CD4-positive, alpha-beta T cell (primary cell): Measurements from ENCODE around the gene VPS36. TPM values are rescaled to one million over a fixed set of nuclear protein-coding genes. Genes with fewer than 3 reads are reported as not detected.

Experiments
- ATAC-seq: fragments of 200-7000 bp; cut with Tn5 transposase; one replicate; pipeline ENCODE4 v1.10.0; 2022; ENCODE audit warnings: mild to moderate bottlenecking; ENCODE audit not compliant: poor library complexity
- CTCF ChIA-PET: fragments of 350-600 bp; sonication (Branson Sonifier 250); formaldehyde crosslinking; loops from one replicate; lab custom pipeline; 2021; ENCODE audit warnings: antibody characterized with exemption, inconsistent platforms; lab: Charles Lee
- POLR2A ChIA-PET: fragments of 350-600 bp; sonication (Branson Sonifier 250); formaldehyde crosslinking; loops from one replicate; lab custom pipeline; 2021; ENCODE audit warnings: antibody characterized with exemption, inconsistent platforms; lab: Charles Lee
- DNase-seq, 14 experiments: peaks; one replicate each; pipeline ENCODE4 v3.0.0-alpha.2; 2013 to 2020; ENCODE audit warnings: mixed read lengths in 2 of 14
- H3K27ac ChIP-seq, 2 donors: one replicate each; pipeline versions ENCODE4 v1.5.1 to v1.7.0; 2013; ENCODE audit warnings: low read length in 2 of 2, low read depth in 1 of 2, mild to moderate bottlenecking in 1 of 2
- H3K27me3 ChIP-seq, 2 experiments: 1 replicate in 1 of 2; 2 replicates in 1 of 2; pipeline versions ENCODE4 v1.6.1 to v1.7.0; 2013; ENCODE audit warnings: low read length in 2 of 2, control low read depth in 1 of 2, mild to moderate bottlenecking in 1 of 2, moderate library complexity in 1 of 2; ENCODE audit not compliant: insufficient read depth in 2 of 2, control insufficient read depth in 1 of 2
- H3K36me3 ChIP-seq: one replicate; pipeline ENCODE4 v1.6.1; 2013; ENCODE audit warnings: low read length, control low read depth; ENCODE audit not compliant: insufficient read depth
- H3K4me1 ChIP-seq: one replicate; pipeline ENCODE4 v1.6.1; 2013; ENCODE audit warnings: low read length, control low read depth; ENCODE audit not compliant: insufficient read depth
- H3K4me3 ChIP-seq: one replicate; pipeline ENCODE4 v1.5.1; 2013; ENCODE audit warnings: mild to moderate bottlenecking, low read length, moderate library complexity
- H3K9me3 ChIP-seq, 2 experiments: 1 replicate in 1 of 2; 2 replicates in 1 of 2; pipeline versions ENCODE4 v1.6.1 to v1.7.0; 2013; ENCODE audit warnings: low read length in 2 of 2, mild to moderate bottlenecking in 2 of 2, control low read depth in 1 of 2, moderate library complexity in 1 of 2; ENCODE audit not compliant: control insufficient read depth in 1 of 2, insufficient read depth in 1 of 2
- H3K27ac Mint-ChIP-seq: one replicate; pipeline ENCODE4 v1.8.0; 2020; ENCODE audit warnings: mixed read lengths
- H3K27me3 Mint-ChIP-seq: one replicate; pipeline ENCODE4 v1.8.0; 2021; ENCODE audit warnings: mixed read lengths
- H3K36me3 Mint-ChIP-seq: one replicate; pipeline ENCODE4 v1.8.0; 2021; ENCODE audit warnings: low read depth, mixed read lengths
- H3K4me1 Mint-ChIP-seq: one replicate; pipeline ENCODE4 v1.8.0; 2021; ENCODE audit warnings: low read depth, mixed read lengths
- H3K4me3 Mint-ChIP-seq: one replicate; pipeline ENCODE4 v1.8.0; 2020; ENCODE audit warnings: mild to moderate bottlenecking, mixed read lengths
- H3K9me3 Mint-ChIP-seq: one replicate; pipeline ENCODE4 v1.8.0; 2020; ENCODE audit warnings: mixed read lengths
- intact Hi-C, 2 experiments: fragments of 100-400 bp; cut with DNase I in 1 of 2; cut with micrococcal nuclease in 1 of 2; formaldehyde crosslinking; loops; one replicate each; pipeline versions ENCODE4 v1.15.1 to v1.9.0; 2023 to 2025; cut with DNase I, micrococcal nuclease
- total RNA-seq, 174 experiments: library from RNA in 2 of 174; stranded (reverse) in 2 of 174; gene quantifications; one replicate each; pipeline ENCODE4 v1.2.3 and lab custom pipeline; 2021 to 2026
- TF ChIP-seq, protein P1 (sequence below): fragments of 200-600 bp; IDR thresholded peaks from one replicate; pipeline ENCODE4 v1.8.0; 2022; ENCODE audit warnings: antibody characterized with exemption, mild to moderate bottlenecking

The VPS36 gene
- total RNA-seq, 2 experiments from 2014 or later, result 29.9 to 31.0 TPM

DNA sequence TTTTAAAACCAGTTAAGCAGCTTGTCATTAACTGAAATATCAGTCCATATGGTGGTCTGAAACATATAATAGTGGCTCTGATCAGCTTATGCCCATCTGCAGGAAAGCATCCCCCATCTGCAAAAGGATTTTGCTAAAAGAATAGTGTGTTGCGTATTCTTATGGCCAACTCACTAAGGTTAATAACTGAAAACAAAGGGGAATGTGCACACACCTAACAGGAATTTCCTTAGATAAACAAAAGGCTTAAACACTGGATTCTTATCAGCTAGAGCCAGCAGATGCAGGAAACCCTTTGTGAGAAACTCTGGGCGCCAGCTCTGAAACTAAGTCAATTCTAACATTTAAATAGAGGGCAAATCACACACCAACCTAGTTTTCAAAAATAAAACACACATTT lies 22.1 kb downstream of the VPS36 start:
- H3K36me3 Mint-ChIP-seq, result peaks cover 82% of the 10 kb centered on the region
- no peak for ATAC-seq
- ChIA-PET POLR2A (no interaction called here), CTCF (interaction anchor here (2.1 kb wide), 1 partner anchor 23 kb away, joined by 7 read pairs; the partner anchor contains the start of gene VPS36)
- intact Hi-C loops, result no loop called here
- Histone ChIP-seq H3K27me3 (no peaks in the 10 kb centered on the region), H3K36me3 (peaks cover 43% of the 10 kb centered on the region), H3K27ac (no peak overlapping the region), H3K9me3 (no peaks in the 10 kb centered on the region), H3K4me3 (no peak overlapping the region), H3K4me1 (no peaks in the 10 kb centered on the region)
- H3K4me1 Mint-ChIP-seq, result no peaks in the 10 kb centered on the region
- H3K27ac Mint-ChIP-seq, result no peak overlapping the region
- no peak for DNase-seq
- TF ChIP-seq, protein P1, sequence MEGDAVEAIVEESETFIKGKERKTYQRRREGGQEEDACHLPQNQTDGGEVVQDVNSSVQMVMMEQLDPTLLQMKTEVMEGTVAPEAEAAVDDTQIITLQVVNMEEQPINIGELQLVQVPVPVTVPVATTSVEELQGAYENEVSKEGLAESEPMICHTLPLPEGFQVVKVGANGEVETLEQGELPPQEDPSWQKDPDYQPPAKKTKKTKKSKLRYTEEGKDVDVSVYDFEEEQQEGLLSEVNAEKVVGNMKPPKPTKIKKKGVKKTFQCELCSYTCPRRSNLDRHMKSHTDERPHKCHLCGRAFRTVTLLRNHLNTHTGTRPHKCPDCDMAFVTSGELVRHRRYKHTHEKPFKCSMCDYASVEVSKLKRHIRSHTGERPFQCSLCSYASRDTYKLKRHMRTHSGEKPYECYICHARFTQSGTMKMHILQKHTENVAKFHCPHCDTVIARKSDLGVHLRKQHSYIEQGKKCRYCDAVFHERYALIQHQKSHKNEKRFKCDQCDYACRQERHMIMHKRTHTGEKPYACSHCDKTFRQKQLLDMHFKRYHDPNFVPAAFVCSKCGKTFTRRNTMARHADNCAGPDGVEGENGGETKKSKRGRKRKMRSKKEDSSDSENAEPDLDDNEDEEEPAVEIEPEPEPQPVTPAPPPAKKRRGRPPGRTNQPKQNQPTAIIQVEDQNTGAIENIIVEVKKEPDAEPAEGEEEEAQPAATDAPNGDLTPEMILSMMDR, result no peak
- H3K9me3 Mint-ChIP-seq, result no peaks in the 10 kb centered on the region
- no peak overlapping the region for H3K4me3 Mint-ChIP-seq
- H3K27me3 Mint-ChIP-seq, result no peaks in the 10 kb centered on the region

DNA sequence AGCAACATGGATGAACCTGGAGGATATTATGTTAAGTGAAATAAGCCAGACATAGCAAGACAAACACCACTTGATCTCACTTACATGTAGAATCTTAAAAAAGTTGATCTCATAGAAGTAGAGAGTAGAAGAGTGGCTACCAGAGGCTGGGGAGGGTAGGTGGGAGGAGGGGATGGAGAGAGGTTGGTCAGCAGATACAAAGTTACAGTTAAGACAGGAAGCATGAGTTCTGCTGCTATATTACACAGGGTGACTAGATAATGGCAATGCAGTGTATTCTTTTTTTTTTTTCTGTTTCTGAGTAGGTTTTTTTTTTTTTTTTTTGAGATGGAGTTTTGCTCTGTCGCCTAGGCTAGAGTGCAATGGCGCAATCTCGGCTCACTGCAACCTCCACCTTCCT lies 29.2 kb downstream of the VPS36 start:
- Histone ChIP-seq H3K27me3 (no peaks in the 10 kb centered on the region), H3K4me1 (no peaks in the 10 kb centered on the region), H3K9me3 (no peaks in the 10 kb centered on the region), H3K4me3 (no peak overlapping the region), H3K36me3 (peaks cover 49% of the 10 kb centered on the region), H3K27ac (no peak overlapping the region)
- Mint-ChIP-seq H3K27me3 (no peaks in the 10 kb centered on the region), H3K4me3 (no peak overlapping the region), H3K27ac (no peak overlapping the region), H3K4me1 (no peaks in the 10 kb centered on the region), H3K36me3 (peaks cover 77% of the 10 kb centered on the region), H3K9me3 (no peaks in the 10 kb centered on the region)
- intact Hi-C loops, result no loop called here
- no peak for ATAC-seq
- POLR2A ChIA-PET, result no interaction called here
- CTCF ChIA-PET, result interaction anchor here (1.8 kb wide), 1 partner anchor 30 kb away, joined by 3 read pairs; no protein-coding TSS in a partner anchor
- no peak for DNase-seq
- TF ChIP-seq, protein P1, result no peak

DNA sequence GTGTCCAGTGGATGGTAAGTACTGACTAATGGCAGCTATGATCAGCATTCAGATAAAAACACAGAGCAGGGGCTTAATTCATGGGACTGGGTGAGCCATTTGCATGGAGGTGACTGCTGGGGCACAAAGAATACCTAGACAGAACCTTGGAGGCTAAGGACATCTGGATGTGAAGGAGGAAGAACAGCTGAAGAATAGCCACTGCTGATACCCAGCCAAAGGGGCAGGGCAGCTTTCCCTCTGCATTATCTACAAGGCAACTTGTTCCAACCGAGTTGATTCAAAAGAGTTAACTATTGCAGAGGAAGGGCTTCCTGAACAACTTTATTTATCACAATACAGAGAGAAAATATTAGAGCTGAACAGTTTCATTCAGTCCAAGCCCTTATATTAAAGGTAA lies 31.4 kb downstream of the VPS36 start:
- Mint-ChIP-seq H3K4me1 (no peaks in the 10 kb centered on the region), H3K4me3 (no peak overlapping the region), H3K27me3 (no peaks in the 10 kb centered on the region), H3K27ac (no peak overlapping the region), H3K36me3 (peaks cover 77% of the 10 kb centered on the region), H3K9me3 (no peaks in the 10 kb centered on the region)
- Histone ChIP-seq H3K4me3 (no peak overlapping the region), H3K27ac (no peak overlapping the region), H3K4me1 (no peaks in the 10 kb centered on the region), H3K27me3 (no peaks in the 10 kb centered on the region), H3K9me3 (no peaks in the 10 kb centered on the region), H3K36me3 (peaks cover 63% of the 10 kb centered on the region)
- TF ChIP-seq, protein P1, result no peak
- DNase-seq, result no peak
- ChIA-PET CTCF (no interaction called here), POLR2A (no interaction called here)
- no peak for ATAC-seq
- intact Hi-C loops, result loop anchor here in 1 of 2 experiments (10.0 kb wide), 1 partner anchor 674 kb away; no protein-coding TSS in a partner anchor
